GM13977 (cell line): Measurements from ENCODE around the gene CILP2.

Experiments used
- DNase-seq: peaks from one replicate; pipeline ENCODE4 v3.0.0; 2012; ENCODE audit warnings: low spot score
- in situ Hi-C: fragments of 300-500 bp; cut with MboI; formaldehyde crosslinking; loops from one replicate; pipeline ENCODE4 v1.12.0; 2022; ENCODE audit warnings: low sequenced_read_pairs, low pct_unique_long_range_greater_than_20kb, mixed read lengths, inconsistent platforms; ENCODE audit not compliant: unreplicated experiment
- TF ChIP-seq, protein P1 (sequence below): IDR thresholded peaks from 2 replicates; pipeline ENCODE4 v1.5.1; 2012; ENCODE audit warnings: mild to moderate bottlenecking, control low read depth; ENCODE audit not compliant: insufficient read depth; ENCODE audit errors: extremely low read depth, missing control alignments

CILP2 gene

DNA sequence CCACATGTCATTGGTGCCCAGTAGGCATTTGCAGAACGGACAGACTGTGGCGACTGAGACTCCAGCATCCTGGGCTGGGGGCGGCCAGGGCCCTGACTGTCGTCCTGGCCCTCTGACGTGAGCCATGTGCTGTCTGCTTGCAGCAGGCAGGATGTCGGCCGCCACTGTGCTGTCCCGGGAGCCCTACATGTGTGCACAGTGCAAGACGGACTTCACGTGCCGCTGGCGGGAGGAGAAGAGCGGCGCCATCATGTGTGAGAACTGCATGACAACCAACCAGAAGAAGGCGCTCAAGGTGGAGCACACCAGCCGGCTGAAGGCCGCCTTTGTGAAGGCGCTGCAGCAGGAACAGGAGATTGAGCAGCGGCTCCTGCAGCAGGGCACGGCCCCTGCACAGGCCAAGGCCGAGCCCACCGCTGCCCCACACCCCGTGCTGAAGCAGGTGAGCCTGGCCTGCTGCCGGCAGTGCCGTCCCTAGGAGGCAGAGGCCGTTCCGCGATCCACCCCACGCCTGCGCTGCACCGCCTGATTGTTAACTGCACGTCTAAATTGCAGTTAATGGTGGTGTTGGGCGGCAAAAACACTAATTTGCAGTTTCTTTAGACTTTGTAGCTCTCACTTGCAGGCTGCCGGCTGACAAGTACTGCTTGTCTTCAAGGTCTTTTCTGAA lies 37.0 kb upstream of the CILP2 start:
- in situ Hi-C loops: no loop called here
- no peak for DNase-seq
- TF ChIP-seq, protein P1, sequence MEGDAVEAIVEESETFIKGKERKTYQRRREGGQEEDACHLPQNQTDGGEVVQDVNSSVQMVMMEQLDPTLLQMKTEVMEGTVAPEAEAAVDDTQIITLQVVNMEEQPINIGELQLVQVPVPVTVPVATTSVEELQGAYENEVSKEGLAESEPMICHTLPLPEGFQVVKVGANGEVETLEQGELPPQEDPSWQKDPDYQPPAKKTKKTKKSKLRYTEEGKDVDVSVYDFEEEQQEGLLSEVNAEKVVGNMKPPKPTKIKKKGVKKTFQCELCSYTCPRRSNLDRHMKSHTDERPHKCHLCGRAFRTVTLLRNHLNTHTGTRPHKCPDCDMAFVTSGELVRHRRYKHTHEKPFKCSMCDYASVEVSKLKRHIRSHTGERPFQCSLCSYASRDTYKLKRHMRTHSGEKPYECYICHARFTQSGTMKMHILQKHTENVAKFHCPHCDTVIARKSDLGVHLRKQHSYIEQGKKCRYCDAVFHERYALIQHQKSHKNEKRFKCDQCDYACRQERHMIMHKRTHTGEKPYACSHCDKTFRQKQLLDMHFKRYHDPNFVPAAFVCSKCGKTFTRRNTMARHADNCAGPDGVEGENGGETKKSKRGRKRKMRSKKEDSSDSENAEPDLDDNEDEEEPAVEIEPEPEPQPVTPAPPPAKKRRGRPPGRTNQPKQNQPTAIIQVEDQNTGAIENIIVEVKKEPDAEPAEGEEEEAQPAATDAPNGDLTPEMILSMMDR: no peak

DNA sequence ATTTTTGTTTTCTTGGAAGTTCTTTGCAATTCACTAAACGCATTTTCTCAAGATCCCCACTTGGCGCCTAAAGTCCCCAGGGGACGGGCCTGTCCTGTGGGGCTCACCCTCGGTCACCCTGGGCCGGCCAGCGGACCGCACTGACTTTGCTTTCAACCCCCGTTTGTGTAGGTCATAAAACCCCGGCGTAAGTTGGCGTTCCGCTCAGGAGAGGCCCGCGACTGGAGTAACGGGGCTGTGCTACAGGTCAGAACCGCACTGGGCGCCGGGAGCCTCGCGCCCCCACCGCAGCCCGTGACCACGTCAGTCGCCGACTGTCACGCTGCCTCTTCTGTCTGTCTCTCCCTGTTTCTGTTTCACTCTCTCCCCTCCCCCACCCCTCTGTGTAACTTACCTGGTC lies 36.3 kb upstream of the CILP2 start:
- DNase-seq: no peak
- TF ChIP-seq, protein P1: no peak
- in situ Hi-C loops: no loop called here

GRCh38 chr19:19502281-19502680 lies 35.8 kb upstream of the CILP2 start:
- in situ Hi-C loops: no loop called here

GRCh38 chr19:19502808-19503602 lies 35.1 kb upstream of the CILP2 start:
- in situ Hi-C loops: no loop called here
- TF ChIP-seq, protein P1: no peak
- no peak for DNase-seq

More at GRCh38 chr19:19502281-19502680, 35.8 kb upstream of the CILP2 start:
- TF ChIP-seq, protein P1: no peak
- DNase-seq: no peak

DNA sequence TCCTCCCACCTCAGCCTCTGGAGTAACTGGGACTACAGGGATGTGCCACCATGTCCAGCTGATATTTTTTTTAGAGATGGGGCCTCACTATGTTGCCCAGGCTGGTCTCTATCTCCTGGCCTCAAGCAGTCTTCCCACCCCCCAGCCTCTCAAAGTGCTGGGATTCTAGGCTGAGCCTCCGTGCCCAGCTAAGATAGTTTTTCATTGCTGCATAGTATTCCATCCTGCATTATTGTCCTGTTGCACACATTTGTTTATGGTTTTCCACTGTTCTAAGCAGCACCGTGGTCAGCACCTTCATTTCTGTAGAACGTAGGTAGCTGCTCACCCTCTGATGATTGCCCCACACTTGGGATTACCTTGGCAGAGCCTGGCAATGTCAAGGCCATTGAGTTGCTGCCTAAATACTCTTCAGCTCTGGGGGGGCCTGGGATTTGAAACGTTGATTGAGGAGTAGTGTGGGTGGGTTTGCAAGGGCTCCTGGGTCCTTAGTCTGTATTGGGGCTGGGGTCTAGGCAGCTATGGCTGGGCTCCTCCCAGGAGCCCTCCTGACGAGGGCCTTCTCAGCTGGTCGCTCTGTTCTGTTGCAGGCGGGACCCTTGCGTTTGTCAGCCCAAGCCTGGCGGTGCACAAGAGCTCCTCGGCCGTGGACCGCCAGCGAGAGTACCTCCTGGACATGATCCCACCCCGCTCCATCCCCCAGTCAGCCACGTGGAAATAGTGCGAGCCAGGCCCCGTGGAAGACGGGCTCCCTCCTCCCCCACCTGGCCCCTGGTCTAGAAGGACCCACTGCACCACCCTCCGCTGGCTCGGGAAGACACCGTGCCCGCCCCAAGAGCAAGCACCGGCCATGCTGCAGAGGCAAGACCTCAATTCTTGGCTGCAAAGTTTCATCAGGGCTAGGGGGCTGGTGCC lies 33.1 kb upstream of the CILP2 start:
- no peak for DNase-seq
- in situ Hi-C loops: no loop called here
- TF ChIP-seq, protein P1: no peak

DNA sequence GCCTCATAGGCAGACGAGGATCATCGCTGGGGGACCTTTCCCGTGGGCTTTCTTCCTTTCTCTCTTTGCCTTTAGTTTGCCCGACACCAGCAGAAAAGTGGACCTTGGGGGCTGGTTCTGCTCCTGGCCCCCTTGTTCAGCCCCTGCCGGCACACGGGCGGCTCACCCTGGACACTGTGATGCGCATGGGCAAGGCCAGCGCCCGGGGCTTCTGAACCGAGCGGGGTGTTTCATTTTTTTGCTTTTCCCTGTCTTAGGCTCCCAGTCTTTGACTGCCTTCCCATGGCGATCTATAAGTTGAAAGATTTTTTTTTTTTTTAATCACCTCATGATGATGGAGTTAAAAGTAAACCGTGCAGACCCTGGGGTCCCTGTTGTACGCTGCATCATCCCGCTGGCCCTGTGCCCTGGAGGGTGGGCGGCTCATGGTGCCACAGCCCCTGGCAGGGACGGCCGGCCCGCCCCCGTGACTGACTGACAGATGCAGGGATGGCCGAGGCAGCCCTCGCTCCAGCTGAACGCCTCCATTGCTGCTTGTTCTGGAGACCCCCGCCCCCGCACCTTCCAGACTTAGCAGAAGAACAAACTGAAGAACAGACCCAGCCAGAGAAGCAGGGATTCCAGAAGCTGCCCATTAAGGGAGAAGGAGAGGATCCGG lies 32.3 kb upstream of the CILP2 start:
- DNase-seq: no peak
- TF ChIP-seq, protein P1: no peak
- in situ Hi-C loops: no loop called here
